ENCODE results near the gene NCCRP1. TPM values are rescaled to one million over a fixed set of nuclear protein-coding genes. Genes with fewer than 3 reads are reported as not detected.

The NCCRP1 gene
- total and polyA plus RNA-seq, 10 of the 15 experiments (the other 5 are each of a cell fraction or from before 2014, with no cell fraction given) = not detected

GRCh38 chr19:39164289-39164688 is 32.5 kb upstream of the NCCRP1 start:
- Histone ChIP-seq H3K27me3 (replicated peaks in 1 of 2; ENCODE audit: control insufficient read depth in 2 of 2, insufficient read depth in 2 of 2, low read length in 1 of 2) (no peaks in the 10 kb centered on the region), H3K4me1 (ENCODE audit: control insufficient read depth, insufficient read depth, low read length) (no peaks in the 10 kb centered on the region), H3K36me3 (ENCODE audit: control insufficient read depth in 2 of 2, insufficient read depth in 2 of 2, low read length in 1 of 2) (no peaks in the 10 kb centered on the region; a peak in 1 of 4 replicates), H3K4me2 (ENCODE audit: control insufficient read depth, insufficient read depth) (no peak overlapping the region), H3K79me2 (ENCODE audit: control insufficient read depth, insufficient read depth, low read length) (no peaks in the 10 kb centered on the region), H3K9ac (ENCODE audit: control insufficient read depth, insufficient read depth, low read length) (no peak overlapping the region), H3K27ac (ENCODE audit: control insufficient read depth, insufficient read depth) (no peak overlapping the region), H3K4me3 (no peak overlapping the region), H4K20me1 (ENCODE audit: control insufficient read depth, insufficient read depth) (no peaks in the 10 kb centered on the region), H2AFZ (ENCODE audit: control insufficient read depth, low read depth, low read length) (no peak overlapping the region), H3K9me3 (replicated peaks; ENCODE audit: control insufficient read depth, insufficient read depth, low read length) (no peaks in the 10 kb centered on the region)
- no peak for ATAC-seq
- no peak for DNase-seq (ENCODE audit: low read depth, low spot score)
- ChIA-PET CTCF (no interaction called here), SMC1A (ENCODE audit: uncharacterized antibody, unreplicated experiment) (no interaction called here), RAD21 (ENCODE audit: unreplicated experiment) (no interaction called here), POLR2A (interaction anchor here (0.7 kb wide), 1 partner anchor 642 kb away, joined by 8 read pairs; no protein-coding TSS in a partner anchor)
- intact Hi-C loops (cut with micrococcal nuclease; ENCODE audit: unreplicated experiment) (no loop called here), in situ Hi-C loops (cut with MboI) (no loop called here)
- BruUV-seq (replicated peaks) = no TSS peak
- WGBS (ENCODE audit: insufficient coverage, insufficient replicate concordance, low lambda C conversion rate, missing lambda C conversion rate) = 88% methylated on average over 6 of the region's 6 CpGs
- TF ChIP-seq BCL3 (IDR thresholded peaks at IDR 0.05; ENCODE audit: borderline replicate concordance, insufficient read depth, low read depth, low read length, poor library complexity, severe bottlenecking) = no peak
- TF ChIP-seq MLLT1 (IDR thresholded peaks at IDR 0.05) = no peak
- no peak for TF ChIP-seq NFIC (IDR thresholded peaks at IDR 0.05; ENCODE audit: low read depth, low read length)
- no peak for TF ChIP-seq SIX5 (IDR thresholded peaks at IDR 0.05; ENCODE audit: low read depth, low read length, severe bottlenecking)
- TF ChIP-seq SP1 (IDR thresholded peaks at IDR 0.05; ENCODE audit: low read depth, low read length) = no peak
- no peak for TF ChIP-seq PAX5 (IDR thresholded peaks at IDR 0.05; ENCODE audit: borderline replicate concordance, low read depth, low read length)
- TF ChIP-seq ZBED1 (IDR thresholded peaks at IDR 0.05; ENCODE audit: borderline replicate concordance) = no peak
- no peak for TF ChIP-seq NRF1 (conservative IDR thresholded peaks at IDR 0.05; ENCODE audit: low read depth, low read length)
- no peak for TF ChIP-seq CREB1 (IDR thresholded peaks at IDR 0.05; ENCODE audit: low read depth)
- no peak for TF ChIP-seq SMAD1 (IDR thresholded peaks at IDR 0.05; ENCODE audit: low read depth, partially characterized antibody)
- no peak for TF ChIP-seq ZBTB33 (IDR thresholded peaks at IDR 0.05)
- no peak for TF ChIP-seq FOXK2 (IDR thresholded peaks at IDR 0.05)
- no peak for TF ChIP-seq IRF5 (IDR thresholded peaks at IDR 0.05; ENCODE audit: borderline replicate concordance)
- no peak for TF ChIP-seq RFX5 (IDR thresholded peaks at IDR 0.05; ENCODE audit: low read depth, low read length)
- no peak for FAIRE-seq

Data from GM12878 (cell line).